ENCODE data around the gene IFNW1.

IFNW1 gene

DNA sequence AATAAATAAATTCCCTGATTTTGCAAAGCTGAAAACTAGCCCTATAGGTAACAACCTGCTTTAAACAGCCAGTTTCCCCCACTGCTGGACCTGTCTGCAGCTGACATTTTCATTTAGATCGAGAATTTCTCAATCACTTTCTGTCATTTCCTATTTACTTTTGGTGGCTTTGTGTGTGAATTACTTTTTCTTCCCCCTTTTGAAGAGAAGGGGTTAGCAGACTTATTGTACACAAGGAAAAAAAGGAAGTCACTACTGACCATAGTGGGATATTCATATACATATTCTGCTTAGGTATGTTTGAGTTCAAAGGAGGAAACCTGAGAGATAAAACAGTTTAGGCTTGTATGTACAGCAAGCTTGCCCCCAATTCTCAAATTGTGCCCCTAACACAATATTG, 36.8 kb downstream of the IFNW1 start:
- no peak for DNase-seq

- no peak for DNase-seq
Observed at GRCh38 chr9:21102305-21102704, 39.3 kb downstream of the IFNW1 start.

DNA sequence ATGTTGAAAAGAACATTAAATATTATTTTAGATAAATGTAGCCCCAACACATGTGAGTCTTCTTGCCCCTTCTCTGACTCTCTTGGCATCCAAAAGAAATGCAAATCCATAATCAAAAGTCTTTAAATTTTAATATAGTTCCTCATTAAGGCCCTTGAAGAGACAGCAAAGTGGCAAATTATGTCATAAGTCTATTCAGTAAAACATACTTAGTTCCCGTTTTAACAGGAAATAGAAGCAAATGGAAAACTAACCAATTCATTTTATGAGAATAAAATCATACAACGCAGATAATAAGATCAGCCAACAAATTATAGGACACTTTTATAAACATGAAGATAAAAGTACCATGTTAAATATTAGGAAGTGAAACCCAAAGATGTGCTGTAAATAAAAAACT, 43.8 kb downstream of the IFNW1 start:
- no peak for DNase-seq

GRCh38 chr9:21096901-21097255, 44.8 kb downstream of the IFNW1 start:
- DNase-seq: no peak

DNA sequence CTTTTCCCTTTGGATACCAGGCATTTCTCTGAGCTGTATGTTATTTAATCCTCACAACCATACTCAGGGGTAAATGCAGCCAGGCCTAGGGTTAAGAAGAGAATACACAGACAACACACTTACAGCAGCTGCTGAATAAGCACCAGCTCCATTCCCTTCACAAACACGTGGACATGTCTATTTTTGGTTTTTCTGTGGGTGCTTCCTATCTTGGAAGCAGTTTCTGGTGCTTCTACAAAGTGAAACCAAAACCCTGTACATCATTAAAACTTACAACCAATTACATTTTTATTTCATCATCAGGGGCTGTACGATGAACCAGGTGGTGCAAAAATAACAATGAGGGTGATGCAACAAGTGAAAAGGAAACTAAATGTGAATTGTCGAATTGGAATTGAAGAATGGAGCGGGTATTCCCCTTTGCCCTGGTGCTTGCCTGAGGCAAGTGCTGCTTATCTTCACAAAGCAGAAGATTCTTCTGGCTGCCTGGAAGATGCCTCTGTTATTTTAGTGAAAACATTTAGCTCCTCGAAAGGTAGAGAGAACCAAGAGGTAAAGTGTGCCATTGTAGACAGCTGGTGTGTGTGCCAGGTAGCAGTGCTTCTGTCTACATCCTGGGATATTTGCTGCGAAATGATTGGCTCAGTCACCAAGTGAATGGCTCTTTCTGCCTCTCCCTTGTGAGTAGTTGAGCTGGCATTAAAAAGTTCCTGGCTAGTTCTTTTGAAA, 45.3 kb downstream of the IFNW1 start:
- no peak for DNase-seq

DNA sequence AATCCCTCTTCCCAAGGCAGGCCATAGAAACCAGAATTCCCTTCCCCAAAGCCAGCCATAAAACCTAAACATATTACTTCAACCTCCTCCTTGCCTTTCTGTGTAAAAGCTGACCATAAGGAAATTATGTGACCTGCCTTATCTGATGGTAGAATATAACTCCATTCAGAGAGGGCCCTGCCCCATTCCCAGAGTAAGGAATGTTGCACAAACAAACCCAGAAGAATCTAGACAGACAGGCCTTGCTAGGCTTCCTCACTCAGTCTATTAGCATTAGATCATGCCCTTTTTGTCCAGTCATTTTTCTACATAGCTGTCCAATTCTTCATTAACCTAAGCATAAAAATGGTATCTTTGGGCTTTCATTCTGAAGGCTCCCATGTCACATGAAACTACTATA, 46.1 kb downstream of the IFNW1 start:
- DNase-seq: no peak

Data from KG1 (cell line).